Measurements from ENCODE around the gene HEATR1.
"Not testable (repeated sequence)": the region's sequence is repeated elsewhere in the genome, so short reads cannot be mapped to it uniquely, and the experiment has no call there.

HEATR1 gene

GRCh38 chr1:236580404-236580803, 23.9 kb downstream of the HEATR1 start:
- DNase-seq = not testable (repeated sequence)

DNA sequence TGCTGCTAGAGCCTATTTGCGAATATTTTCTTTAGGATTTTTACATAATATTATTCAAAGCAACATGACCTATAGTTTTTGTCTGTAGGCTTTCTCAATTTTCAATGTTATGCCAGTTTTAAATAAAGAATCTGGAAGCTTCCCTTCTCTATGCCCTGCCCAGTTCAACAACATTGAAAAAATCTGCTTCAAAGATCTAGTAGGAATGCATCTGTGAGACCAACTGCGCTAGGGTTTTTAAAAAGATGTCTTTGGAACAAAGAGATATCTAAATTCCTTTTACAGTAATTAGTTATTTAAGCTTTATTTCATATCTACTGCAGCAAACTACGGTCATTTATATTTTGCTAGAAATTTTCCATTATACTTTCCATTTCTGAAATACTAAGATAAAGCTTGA, 25.7 kb downstream of the HEATR1 start:
- no peak for DNase-seq

DNA sequence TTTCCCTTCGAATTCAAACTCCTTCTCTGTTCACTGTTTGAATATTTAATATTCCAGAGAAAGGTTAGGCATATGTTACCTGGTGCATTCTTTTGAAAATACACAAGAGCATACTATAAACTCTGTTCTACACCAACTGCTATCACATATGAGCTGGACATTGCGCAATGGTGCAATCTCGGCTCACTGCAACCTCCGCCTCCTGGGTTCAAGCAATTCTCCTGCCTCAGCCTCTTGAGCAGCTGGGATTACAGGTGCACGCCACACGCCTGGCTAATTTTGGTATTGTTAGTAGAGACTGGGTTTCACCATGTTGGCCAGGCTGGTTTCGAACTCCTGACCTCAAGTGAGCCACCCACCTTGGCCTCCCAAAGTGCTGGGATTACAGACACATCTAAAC, 27.3 kb downstream of the HEATR1 start:
- not testable (repeated sequence) for DNase-seq

DNA sequence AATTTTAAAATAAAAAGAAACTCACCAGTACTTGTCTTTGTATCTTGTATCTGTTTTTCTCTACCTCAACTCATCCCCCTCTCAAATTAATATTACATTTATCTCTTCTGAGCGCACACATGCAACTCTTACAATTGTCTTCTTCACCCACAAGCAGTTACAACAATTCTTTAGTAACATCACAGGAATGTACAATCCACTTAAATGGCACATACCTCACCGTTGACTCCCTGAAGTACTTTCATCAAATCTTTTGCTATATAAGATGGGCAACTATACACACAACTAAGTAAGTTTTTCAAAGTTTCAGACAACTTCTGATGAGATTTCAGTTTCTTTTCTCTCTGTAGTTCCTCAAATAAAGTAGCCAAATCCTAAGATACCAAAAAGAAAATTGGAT, 28.3 kb downstream of the HEATR1 start:
- no peak for DNase-seq

DNA sequence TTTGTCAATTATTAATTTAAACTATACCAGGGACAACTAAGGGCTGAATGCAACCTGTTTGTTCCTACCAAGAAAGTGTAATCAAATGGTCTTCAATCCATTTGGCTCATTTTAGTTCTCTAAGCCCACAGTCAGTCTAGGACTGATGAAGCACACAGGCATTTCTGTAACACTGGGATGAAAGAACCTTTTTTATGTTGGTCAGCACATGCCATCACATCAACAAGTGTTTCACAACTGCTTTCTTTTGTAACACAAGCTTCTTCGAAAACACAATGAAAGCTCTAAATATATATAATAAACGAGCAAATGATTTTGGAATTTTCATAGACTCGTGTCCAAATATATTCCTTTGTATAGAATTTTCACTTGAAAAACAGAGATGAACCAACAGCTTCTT, 28.8 kb downstream of the HEATR1 start:
- no peak for DNase-seq

DNA sequence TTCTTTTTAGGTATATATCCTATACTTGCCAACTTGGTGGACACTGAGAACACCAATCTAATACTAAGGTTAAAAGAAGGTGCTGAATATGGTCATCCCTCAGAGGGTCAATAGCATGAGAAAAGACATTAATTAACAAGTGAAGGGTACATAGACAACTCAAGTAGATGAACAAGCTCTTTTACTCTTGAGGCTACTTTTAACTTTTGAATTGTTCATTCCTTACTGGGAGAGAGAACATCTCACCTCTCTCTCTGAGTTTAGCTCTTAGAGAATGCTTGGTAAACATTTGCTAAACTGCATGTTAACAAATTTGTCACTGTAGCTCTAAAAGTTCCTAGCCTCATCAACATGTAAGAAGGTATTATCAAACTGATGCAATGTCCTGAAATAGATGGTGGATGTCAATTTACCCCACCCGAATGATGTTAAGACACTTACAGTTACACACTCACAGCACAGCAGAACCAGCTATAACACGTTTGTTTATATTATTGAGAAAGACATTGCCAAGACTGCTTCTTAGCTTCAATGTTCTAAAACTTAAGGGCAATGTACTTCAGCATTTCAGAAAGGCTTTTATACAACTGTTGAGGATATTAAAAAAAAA, 35.9 kb downstream of the HEATR1 start:
- no peak for DNase-seq

DNA sequence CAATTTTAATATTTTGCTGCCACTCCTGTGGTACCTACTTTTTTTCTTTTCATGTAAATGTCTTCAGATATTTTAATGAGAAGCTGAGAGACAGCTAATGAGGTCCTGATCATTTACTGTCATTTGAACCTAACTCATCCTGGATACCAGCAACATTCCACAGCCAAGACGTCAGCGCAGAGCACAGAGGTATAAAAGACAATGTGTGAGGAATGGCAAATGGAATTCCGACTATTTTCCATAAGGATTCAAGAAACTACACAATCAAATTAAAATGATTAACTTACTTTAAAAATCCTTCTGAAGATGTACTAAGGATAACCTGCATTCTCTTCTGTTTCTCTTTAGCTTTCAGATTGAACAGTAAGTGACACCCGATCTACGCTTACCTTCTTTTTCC, 38.8 kb downstream of the HEATR1 start:
- DNase-seq = no peak

- no peak for DNase-seq
Measured at GRCh38 chr1:236561976-236562375, 42.3 kb downstream of the HEATR1 start.

- no peak for DNase-seq
Measured at GRCh38 chr1:236560213-236560771, 44.0 kb downstream of the HEATR1 start.

DNA sequence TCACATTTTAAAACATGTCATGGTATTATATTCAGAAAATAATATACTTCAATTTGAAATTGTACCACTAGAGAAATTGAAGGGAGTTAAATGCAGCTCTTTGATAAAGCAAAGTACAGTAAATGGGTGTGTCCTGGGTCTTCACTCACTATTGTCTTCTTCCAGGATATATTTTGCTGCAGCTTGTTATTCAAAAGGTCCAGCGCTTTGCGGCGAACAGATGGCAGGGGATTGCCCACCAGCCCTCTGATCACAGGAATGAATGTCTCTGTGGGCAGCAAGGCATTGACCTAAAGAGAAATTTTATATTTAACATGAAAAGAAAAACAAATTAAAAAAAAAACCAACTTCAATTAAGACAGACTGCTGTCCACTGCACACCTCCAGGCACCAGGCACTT, 45.5 kb downstream of the HEATR1 start:
- no peak for DNase-seq

DNA sequence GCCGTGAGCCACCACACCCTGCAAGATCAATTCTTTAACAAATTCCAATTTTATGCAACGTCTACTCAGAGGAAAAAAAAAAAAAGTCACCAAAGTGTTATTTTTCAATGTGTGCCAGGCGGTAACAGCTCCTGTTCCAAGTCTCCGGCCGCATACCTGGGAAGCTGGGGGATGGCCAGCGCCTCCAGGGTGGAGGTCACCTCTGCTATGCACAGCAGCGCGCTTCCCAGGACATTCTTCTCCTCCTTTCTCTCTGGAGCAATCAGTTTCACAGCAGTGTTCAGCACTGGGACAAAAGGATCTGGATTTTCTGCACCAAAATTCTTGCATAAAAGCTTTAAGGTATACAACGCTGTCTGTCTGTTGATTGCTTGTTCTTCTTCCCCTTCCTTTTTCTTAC, 46.2 kb downstream of the HEATR1 start:
- no peak for DNase-seq

GRCh38 chr1:236556606-236557005, 47.7 kb downstream of the HEATR1 start:
- no peak for DNase-seq

DNA sequence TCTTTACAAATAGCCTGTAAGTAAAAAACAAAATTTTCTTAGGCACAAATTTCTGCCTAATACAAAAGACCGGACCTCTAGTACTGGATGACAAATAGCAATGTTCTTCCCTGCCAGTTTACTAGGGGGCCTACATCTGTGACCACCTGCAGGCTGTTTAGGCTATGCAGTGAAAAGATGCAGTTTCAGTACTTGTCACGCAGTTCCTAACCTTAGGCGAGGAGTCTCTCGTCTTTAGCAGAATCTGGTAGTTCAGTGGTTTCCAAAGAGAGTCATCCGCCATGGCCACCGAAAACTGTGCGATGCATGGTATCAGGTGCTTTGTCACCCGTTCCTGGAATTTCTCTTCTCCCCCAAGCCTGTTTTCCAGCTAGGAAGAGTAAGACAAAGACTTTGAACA, 50.9 kb downstream of the HEATR1 start:
- DNase-seq = no peak

DNA sequence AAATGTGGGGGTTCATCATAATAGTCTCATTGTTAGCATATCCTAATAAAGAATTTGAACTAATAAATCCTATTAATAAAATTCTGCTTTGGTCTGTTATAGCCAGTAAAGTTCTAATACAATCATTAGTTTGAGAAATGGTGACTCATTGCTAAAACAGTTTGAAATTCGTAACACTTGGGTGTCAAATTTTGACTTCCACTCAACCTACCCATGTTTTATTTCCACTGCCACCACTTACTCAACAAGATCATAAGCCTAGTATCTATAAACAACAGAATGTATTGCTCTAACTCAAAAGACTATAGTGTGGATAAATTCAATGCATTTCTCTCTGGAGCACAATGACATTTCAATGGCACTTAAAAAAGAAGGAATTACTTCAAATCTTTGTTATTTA, 51.4 kb downstream of the HEATR1 start:
- DNase-seq = no peak

DNA sequence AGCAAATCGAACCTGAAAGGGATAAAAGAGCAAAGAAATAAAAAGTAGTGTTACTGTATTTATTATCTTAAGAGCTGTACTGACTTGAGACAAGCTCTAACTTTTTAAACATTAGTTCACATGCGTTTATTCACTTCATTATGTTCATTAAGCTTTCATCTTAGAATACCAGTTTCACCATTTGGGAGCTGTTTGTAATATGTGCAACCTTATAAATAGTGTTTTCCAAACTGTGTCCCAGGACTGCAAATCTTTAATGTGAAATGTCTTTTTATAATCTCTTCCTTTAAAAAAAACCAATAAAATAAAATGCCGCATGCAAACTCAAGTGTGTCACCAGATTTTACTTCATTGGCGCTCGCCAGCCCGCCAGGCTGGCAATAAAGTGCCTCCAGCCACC, 52.2 kb downstream of the HEATR1 start:
- DNase-seq = no peak

DNA sequence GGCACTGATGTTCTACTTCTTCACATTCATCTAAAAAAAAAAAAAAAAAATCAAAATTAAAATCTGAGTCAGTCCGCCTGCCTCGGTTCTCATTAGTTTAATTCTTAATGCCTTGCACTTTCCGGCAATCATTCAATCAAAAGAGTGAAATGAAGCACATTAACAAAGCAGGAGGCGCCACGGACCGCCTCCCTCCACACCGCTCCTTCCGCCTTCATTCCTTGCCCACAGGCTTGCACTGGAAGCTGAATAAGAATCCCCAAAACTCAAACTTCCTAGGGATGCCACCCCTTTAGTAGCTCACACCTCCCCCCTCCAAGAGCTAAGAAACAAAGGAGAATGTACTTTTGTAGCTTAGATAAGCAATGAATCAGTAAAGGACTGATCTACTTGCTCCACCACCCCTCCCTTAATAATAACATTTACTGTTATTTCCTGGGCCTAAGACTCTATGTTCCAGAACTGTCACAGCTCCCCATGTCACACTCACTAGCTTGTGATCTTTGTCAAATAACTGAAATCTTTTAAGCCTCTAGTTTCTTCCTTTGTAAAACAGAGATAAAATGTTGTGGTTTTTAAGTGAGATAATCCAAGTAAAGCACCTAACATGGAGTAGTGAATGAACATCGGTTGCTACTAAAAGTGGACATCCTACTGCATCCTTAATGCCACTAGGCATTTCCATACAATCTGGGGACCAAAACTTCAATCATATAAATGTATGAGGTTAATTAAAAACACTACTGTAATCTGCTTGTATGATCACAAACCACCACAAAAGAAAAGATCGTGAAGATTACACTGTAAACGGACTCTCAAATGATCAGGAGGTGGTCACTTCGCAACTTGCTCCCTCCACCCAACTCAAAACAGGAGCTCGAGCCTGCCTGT, 53.1 kb downstream of the HEATR1 start:
- no peak for DNase-seq

- DNase-seq = no peak
Measured at GRCh38 chr1:236548452-236548851, 55.9 kb downstream of the HEATR1 start.

DNA sequence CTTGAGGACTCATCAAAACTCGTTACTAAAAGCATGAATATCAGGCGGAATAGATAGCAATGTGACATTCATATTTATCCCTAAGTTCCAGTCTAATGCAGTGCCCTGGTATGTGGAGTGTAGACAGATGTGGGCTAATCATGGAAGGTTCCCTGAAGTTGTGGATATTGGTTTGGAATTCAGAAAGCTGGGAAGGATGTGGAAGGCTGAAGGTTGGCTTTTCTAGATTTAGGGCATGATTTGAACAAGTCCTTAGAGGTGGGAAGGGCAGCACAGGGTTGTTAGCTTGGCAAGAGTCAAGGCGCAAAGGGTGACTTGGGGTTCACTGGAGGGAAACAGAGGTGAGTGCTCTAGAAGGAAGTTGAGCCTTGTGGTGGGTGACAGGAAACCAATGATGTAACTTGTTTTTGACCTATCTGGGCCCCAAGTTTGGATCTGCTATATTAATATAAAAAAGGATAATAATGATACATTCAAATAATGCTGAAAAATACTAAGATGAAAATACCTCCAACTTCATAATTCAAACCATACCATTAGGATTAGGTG, 58.6 kb downstream of the HEATR1 start:
- no peak for DNase-seq

DNA sequence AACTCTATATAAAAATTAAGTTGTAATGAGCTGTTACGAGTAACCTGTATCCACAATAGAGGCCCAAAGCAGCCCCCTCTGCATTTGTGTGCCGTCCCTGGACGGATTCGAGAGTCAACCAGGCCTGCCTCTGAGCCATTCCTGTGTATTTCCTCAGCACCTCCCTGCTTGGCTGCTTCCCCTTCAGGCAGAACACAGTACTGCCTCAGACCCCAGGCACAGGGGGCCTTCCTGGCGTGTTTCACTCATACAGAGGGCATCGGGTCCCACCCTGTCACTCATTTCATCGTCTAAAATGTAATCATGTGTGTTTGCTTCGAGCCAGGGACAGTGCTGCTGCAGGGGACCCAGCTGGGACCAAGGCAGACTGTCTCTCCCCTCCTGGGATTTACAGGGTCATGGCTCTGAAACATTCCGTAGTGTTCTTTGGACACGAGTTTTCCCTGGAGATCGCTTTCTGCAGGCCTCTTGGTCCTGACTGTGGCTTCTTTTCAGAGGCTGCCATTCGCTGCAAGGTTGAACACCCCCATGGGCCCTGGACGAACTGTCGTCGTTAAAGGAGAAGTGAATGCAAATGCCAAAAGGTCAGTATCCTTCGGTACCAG, 61.1 kb downstream of the HEATR1 start:
- no peak for DNase-seq

DNA sequence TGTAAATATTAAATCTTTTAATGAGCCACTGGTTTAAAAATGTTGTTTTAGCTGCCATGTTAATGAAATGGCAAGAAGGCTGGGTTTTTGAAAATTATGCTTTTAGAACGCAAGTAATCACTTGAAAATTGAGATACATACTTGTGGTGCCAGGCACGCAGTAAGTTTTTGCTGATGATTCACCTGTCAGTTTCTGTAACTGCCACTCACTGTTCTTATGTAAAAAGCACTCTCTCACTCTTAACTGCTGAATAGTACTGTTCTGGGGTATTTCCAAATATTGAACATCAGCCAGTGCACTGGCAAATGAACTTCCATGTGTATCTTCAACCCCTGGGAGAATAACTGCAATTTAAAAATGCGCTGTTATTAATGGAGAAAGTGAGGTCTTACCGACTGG, 62.6 kb downstream of the HEATR1 start:
- DNase-seq = no peak

DNA sequence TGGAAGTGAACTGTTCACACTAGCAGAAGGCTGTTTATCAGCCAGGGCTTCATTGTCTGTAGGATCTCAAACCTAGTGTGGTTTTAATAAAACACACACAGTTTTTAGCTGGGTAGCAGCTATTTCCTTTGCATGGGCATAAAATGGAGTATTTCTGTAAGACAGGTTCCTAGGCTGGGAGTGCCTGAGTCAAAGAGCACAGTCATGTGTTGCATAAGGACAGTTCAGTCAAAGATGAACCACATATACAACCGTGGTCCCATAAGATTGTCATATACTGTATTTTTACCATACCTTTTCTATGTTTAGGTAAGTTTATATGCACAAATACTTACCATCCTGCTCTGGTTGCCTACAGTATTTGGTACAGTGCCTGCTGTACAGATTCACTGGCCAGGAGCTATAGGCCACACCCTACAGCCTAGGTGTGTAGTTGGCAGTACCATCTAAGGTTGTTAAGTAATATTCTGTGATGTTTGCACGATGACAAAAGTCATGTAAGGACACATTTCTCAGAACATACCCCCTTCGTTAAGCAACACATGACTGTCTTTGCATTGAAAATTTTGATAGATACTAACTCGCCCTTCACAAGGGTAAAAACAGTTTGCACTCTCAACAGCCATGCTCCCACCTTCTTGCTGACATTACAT, 63.4 kb downstream of the HEATR1 start:
- no peak for DNase-seq

GRCh38 chr1:236536540-236536939, 67.8 kb downstream of the HEATR1 start:
- peak; percentile 60 for DNase-seq

GRCh38 chr1:236535662-236536161, 68.6 kb downstream of the HEATR1 start:
- DNase-seq = peak; percentile 73
